Neural progenitor cell (in vitro differentiated cells): ENCODE measurements around the gene AKAP5. TPM values are rescaled to one million over a fixed set of nuclear protein-coding genes. Genes with fewer than 3 reads are reported as not detected.

Experiments
- DNase-seq: peaks from one replicate; pipeline ENCODE4 v3.0.0-alpha.2; 2016; ENCODE audit warnings: low spot score
- H2AFZ ChIP-seq: fragments of 200-600 bp; sonication (generic); replicated peaks from 2 replicates; pipeline ENCODE4 v1.6.1; 2016; ENCODE audit warnings: antibody characterized with exemption
- H3F3A ChIP-seq: fragments of 200-600 bp; sonication (generic); 2 replicates; pipeline ENCODE4 v1.6.1; 2016; ENCODE audit warnings: antibody characterized with exemption, low read depth
- H3K27ac ChIP-seq: fragments of 200-600 bp; sonication (generic); 2 replicates; pipeline ENCODE4 v1.5.1; 2016; ENCODE audit warnings: mild to moderate bottlenecking
- H3K27me3 ChIP-seq: fragments of 200-600 bp; sonication (generic); 2 replicates; pipeline ENCODE4 v1.6.1; 2016; ENCODE audit warnings: mild to moderate bottlenecking, moderate library complexity
- H3K36me3 ChIP-seq: fragments of 200-600 bp; sonication (generic); 2 replicates; pipeline ENCODE4 v1.5.1; 2016
- H3K4me1 ChIP-seq: fragments of 200-600 bp; sonication (generic); 2 replicates; pipeline ENCODE4 v1.6.1; 2016; ENCODE audit warnings: mixed run types
- H3K4me2 ChIP-seq: fragments of 200-600 bp; sonication (generic); 2 replicates; pipeline ENCODE4 v1.6.1; 2016
- H3K4me3 ChIP-seq: fragments of 200-600 bp; sonication (generic); 2 replicates; pipeline ENCODE4 v1.5.1; 2016
- H3K79me2 ChIP-seq: fragments of 200-600 bp; sonication (generic); 2 replicates; pipeline ENCODE4 v1.6.1; 2016; ENCODE audit warnings: low read depth
- H3K9ac ChIP-seq: fragments of 200-600 bp; sonication (generic); 2 replicates; pipeline ENCODE4 v1.6.1; 2016
- H3K9me3 ChIP-seq: fragments of 200-600 bp; sonication (generic); 2 replicates; pipeline ENCODE4 v1.5.1; 2016; ENCODE audit warnings: low read depth
- H4K20me1 ChIP-seq: fragments of 200-600 bp; sonication (generic); 2 replicates; pipeline ENCODE4 v1.6.1; 2016; ENCODE audit warnings: low read depth
- H3K27ac Mint-ChIP-seq: 3 replicates; pipeline ENCODE4 v1.8.0; 2021; ENCODE audit warnings: mixed read lengths
- H3K27me3 Mint-ChIP-seq: 2 replicates; pipeline ENCODE4 v1.8.0; 2022; ENCODE audit warnings: low read depth, mild to moderate bottlenecking, inconsistent platforms, moderate library complexity, mixed read lengths; ENCODE audit not compliant: insufficient read depth
- H3K36me3 Mint-ChIP-seq: 3 replicates; pipeline ENCODE4 v1.8.0; 2021; ENCODE audit warnings: mixed read lengths
- H3K4me1 Mint-ChIP-seq: 3 replicates; pipeline ENCODE4 v1.8.0; 2021; ENCODE audit warnings: mixed read lengths
- H3K4me3 Mint-ChIP-seq: 3 replicates; pipeline ENCODE4 v1.8.0; 2021; ENCODE audit warnings: mild to moderate bottlenecking, moderate library complexity, mixed read lengths
- H3K9me3 Mint-ChIP-seq: 3 replicates; pipeline ENCODE4 v1.8.0; 2020; ENCODE audit warnings: mixed read lengths
- CTCF ChIP-seq: fragments of 200-600 bp; sonication (generic); IDR thresholded peaks from 2 replicates; pipeline ENCODE4 v1.5.1; 2017; ENCODE audit warnings: antibody characterized with exemption, mild to moderate bottlenecking
- EZH2 ChIP-seq: fragments of 200-600 bp; sonication (generic); IDR thresholded peaks from 2 replicates; pipeline ENCODE4 v1.6.1; 2017; ENCODE audit warnings: antibody characterized with exemption, mild to moderate bottlenecking, moderate library complexity
- EZH2phosphoT487 ChIP-seq: fragments of 200-600 bp; sonication (generic); IDR thresholded peaks from 2 replicates; pipeline ENCODE4 v1.6.1; 2017; ENCODE audit warnings: antibody characterized with exemption
- total RNA-seq: library from RNA; depleted of rRNA; stranded (reverse); fragments of >200 nt; gene quantifications from 2 replicates; pipeline ENCODE4 v1.2.3, GENCODE V29; 2015; ENCODE audit warnings: low replicate concordance

AKAP5 gene
- total RNA-seq, 1 donor from 2014 or later, result 3.2 TPM

- Histone ChIP-seq H3K4me1 (peaks cover 26% of the 10 kb centered on the region), H3K36me3 (no peaks in the 10 kb centered on the region), H3K4me2 (peak overlapping the region; percentile 89), H3K27ac (peak overlapping the region; percentile 99), H3K9me3 (no peaks in the 10 kb centered on the region), H3K79me2 (peaks cover 81% of the 10 kb centered on the region), H3K4me3 (peak overlapping the region; percentile 80), H2AFZ (peak overlapping the region; percentile 59), H3K27me3 (no peaks in the 10 kb centered on the region), H3F3A (peaks cover 31% of the 10 kb centered on the region), H3K9ac (peak overlapping the region; percentile 59), H4K20me1 (peaks cover 24% of the 10 kb centered on the region)
- TF ChIP-seq EZH2, result no peak
- no peak for TF ChIP-seq CTCF
- TF ChIP-seq EZH2phosphoT487, result no peak
- H3K9me3 Mint-ChIP-seq, result no peaks in the 10 kb centered on the region
- H3K27me3 Mint-ChIP-seq, result peaks cover 2% of the 10 kb centered on the region
- H3K4me1 Mint-ChIP-seq, result peaks cover 34% of the 10 kb centered on the region
- H3K36me3 Mint-ChIP-seq, result peaks cover 5% of the 10 kb centered on the region
- peak; percentile 50 for DNase-seq
- H3K4me3 Mint-ChIP-seq, result peak overlapping the region; percentile 94
- peak overlapping the region; percentile 81 for H3K27ac Mint-ChIP-seq
Measured at GRCh38 chr14:64502887-64503433, 37.7 kb downstream of the AKAP5 start.

GRCh38 chr14:64503434-64504309 is 38.4 kb downstream of the AKAP5 start, which contains the start of gene ZBTB25:
ZBTB25 (minus strand) TSS chr14:64503838; CDS start chr14:64490533, 13,305 bp downstream.
- no peaks in the 10 kb centered on the region for H3K27me3 ChIP-seq
- Mint-ChIP-seq H3K4me1 (peaks cover 36% of the 10 kb centered on the region), H3K27me3 (peaks cover 2% of the 10 kb centered on the region), H3K36me3 (peaks cover 5% of the 10 kb centered on the region), H3K27ac (peak within 1 kb of the TSS; percentile 98), H3K4me3 (peak within 1 kb of the TSS; percentile 94), H3K9me3 (no peaks in the 10 kb centered on the region)
- H3K4me3 ChIP-seq, result peak within 1 kb of the TSS; percentile 80
- peak within 1 kb of the TSS; percentile 99 for H3K27ac ChIP-seq
- no peaks in the 10 kb centered on the region for H3K9me3 ChIP-seq
- H4K20me1 ChIP-seq, result peaks cover 29% of the 10 kb centered on the region
- DNase-seq, result peak; percentile 96
- H3K36me3 ChIP-seq, result no peaks in the 10 kb centered on the region
- H3K9ac ChIP-seq, result peak within 1 kb of the TSS; percentile 85
- H2AFZ ChIP-seq, result peak within 1 kb of the TSS; percentile 64
- peak within 1 kb of the TSS; percentile 89 for H3K4me2 ChIP-seq
- H3K79me2 ChIP-seq, result peaks cover 84% of the 10 kb centered on the region
- TF ChIP-seq EZH2phosphoT487 (no peak), EZH2 (no peak), CTCF (no peak)
- peaks cover 33% of the 10 kb centered on the region for H3K4me1 ChIP-seq
- H3F3A ChIP-seq, result peaks cover 31% of the 10 kb centered on the region

- H3K9ac ChIP-seq, result peak within 1 kb of the TSS; percentile 85
- peak within 1 kb of the TSS; percentile 72 for H2AFZ ChIP-seq
- TF ChIP-seq EZH2phosphoT487, result no peak
- peak; percentile 3 for TF ChIP-seq CTCF
- peak within 1 kb of the TSS; percentile 98 for H3K27ac Mint-ChIP-seq
- H3K36me3 ChIP-seq, result no peaks in the 10 kb centered on the region
- H3K27me3 Mint-ChIP-seq, result peaks cover 2% of the 10 kb centered on the region
- H3K9me3 Mint-ChIP-seq, result no peaks in the 10 kb centered on the region
- DNase-seq, result peak; percentile 94
- H3F3A ChIP-seq, result peaks cover 31% of the 10 kb centered on the region
- H3K4me3 Mint-ChIP-seq, result peak within 1 kb of the TSS; percentile 94
- H3K36me3 Mint-ChIP-seq, result peaks cover 2% of the 10 kb centered on the region
- peaks cover 84% of the 10 kb centered on the region for H3K79me2 ChIP-seq
- no peaks in the 10 kb centered on the region for H3K27me3 ChIP-seq
- peak within 1 kb of the TSS; percentile 89 for H3K4me2 ChIP-seq
- H3K4me1 Mint-ChIP-seq, result peaks cover 40% of the 10 kb centered on the region
- H3K27ac ChIP-seq, result peak within 1 kb of the TSS; percentile 99
- peak within 1 kb of the TSS; percentile 80 for H3K4me3 ChIP-seq
- peaks cover 36% of the 10 kb centered on the region for H3K4me1 ChIP-seq
- peaks cover 32% of the 10 kb centered on the region for H4K20me1 ChIP-seq
- no peaks in the 10 kb centered on the region for H3K9me3 ChIP-seq
Measured at GRCh38 chr14:64504310-64504896, 39.1 kb downstream of the AKAP5 start, which contains the start of gene ZBTB1. ZBTB1 (plus strand) TSS chr14:64504770; CDS start chr14:64521505, 16,735 bp downstream.
